Astrocyte of the cerebellum (primary cell): ENCODE data around the gene GNL2.
"Not testable (repeated sequence)": the region's sequence is repeated elsewhere in the genome, so short reads cannot be mapped to it uniquely, and the experiment has no call there.

Experiments used
- DNase-seq: peaks from one replicate; pipeline ENCODE4 v3.0.0-alpha.2; 2011; ENCODE audit warnings: low read depth
- H3K4me3 ChIP-seq: 2 replicates; pipeline ENCODE4 v1.5.1; 2011; ENCODE audit warnings: mild to moderate bottlenecking, low read depth, low read length, moderate library complexity
- in situ Hi-C: cut with HindIII; loops from 2 replicates; pipeline ENCODE4 v1.10.0; 2017; ENCODE audit warnings: low sequenced_read_pairs
- TF ChIP-seq, protein P1 (sequence below): IDR thresholded peaks from 2 replicates; pipeline ENCODE4 v1.5.1; 2012; ENCODE audit warnings: low read length, low read depth, moderate library complexity, mild to moderate bottlenecking; ENCODE audit errors: missing control alignments

GNL2 gene

DNA sequence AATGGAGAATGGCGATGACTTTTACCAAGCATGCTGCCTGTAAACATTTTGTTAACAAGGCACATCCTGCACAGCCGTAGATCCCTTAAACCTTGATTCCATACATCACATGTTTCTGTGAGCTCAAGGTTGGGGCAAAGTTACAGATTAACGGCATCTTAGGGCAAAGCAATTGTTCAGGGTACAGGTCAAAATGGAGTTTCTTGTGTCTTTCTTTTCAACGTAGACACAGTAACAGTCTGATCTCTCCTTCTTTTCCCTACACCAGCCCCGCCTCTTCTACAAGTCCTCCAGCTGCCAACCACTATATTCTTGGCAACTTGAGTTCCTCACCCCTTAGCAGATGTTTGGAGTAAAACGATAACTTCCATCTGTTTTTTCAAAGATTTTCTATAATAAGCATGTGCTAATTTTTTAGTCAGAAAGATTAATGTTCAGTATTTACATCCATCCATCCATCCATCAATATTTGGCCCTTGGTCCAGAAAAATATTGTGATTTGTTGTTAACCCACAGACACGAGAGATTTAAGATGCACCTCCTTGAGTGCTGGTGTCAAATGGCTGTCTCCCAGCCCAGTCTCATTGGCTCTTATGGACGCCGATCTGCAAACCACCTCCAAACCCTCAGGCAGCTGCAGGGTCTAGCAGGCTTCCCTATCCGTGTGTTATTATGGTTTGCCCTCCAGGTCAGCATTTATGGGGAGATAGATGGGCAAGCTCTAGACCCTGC, 35.2 kb downstream of the GNL2 start:
- TF ChIP-seq, protein P1, sequence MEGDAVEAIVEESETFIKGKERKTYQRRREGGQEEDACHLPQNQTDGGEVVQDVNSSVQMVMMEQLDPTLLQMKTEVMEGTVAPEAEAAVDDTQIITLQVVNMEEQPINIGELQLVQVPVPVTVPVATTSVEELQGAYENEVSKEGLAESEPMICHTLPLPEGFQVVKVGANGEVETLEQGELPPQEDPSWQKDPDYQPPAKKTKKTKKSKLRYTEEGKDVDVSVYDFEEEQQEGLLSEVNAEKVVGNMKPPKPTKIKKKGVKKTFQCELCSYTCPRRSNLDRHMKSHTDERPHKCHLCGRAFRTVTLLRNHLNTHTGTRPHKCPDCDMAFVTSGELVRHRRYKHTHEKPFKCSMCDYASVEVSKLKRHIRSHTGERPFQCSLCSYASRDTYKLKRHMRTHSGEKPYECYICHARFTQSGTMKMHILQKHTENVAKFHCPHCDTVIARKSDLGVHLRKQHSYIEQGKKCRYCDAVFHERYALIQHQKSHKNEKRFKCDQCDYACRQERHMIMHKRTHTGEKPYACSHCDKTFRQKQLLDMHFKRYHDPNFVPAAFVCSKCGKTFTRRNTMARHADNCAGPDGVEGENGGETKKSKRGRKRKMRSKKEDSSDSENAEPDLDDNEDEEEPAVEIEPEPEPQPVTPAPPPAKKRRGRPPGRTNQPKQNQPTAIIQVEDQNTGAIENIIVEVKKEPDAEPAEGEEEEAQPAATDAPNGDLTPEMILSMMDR, result no peak
- in situ Hi-C loops, result no loop called here
- no peak for DNase-seq
- no peak overlapping the region for H3K4me3 ChIP-seq

DNA sequence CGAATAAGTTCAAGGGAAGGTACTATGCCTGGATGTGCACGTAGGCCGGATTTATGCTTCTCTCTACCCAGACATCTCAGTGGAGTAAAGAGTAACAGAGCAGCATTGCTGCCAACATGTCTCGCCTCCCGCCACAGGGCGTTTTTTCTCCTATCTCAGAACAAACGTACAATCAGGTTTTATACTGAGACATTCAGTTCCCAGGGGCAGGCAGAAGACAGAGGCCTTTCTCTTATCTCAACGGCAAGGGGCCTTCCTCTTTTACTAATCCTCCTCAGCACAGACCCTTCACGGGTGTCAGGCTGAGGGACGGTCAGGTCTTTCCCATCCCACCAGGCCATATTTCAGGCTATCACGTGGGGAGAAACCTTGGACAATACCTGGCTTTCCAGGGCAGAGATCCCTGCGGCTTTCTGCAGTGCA, 35.8 kb downstream of the GNL2 start:
- not testable (repeated sequence) for H3K4me3 ChIP-seq, DNase-seq
- in situ Hi-C loops, result loop anchor here (10.0 kb wide), 1 partner anchor 65 kb away; no protein-coding TSS in a partner anchor

DNA sequence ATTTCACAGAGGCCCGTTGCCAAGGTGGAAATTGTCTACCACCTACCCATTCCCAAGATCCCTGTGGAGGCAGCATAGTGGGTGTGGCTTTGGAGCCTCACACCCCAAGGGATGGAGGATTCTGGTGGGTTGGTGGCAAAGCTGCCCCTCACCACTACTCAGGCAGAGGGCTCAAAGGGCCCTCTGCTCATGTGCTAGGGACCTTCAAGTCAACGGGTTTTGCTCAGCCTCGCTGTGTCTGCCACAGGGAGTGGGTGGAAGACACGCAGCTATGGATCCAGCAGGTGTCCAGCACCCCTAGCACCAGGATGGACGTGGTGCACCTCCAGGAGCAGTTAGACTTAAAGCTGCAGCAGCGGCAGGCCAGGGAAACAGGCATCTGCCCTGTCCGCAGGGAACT, 36.7 kb downstream of the GNL2 start:
- no peak for DNase-seq
- TF ChIP-seq, protein P1, result no peak
- in situ Hi-C loops, result loop anchor here (10.0 kb wide), 1 partner anchor 64 kb away; no protein-coding TSS in a partner anchor
- no peak overlapping the region for H3K4me3 ChIP-seq

DNA sequence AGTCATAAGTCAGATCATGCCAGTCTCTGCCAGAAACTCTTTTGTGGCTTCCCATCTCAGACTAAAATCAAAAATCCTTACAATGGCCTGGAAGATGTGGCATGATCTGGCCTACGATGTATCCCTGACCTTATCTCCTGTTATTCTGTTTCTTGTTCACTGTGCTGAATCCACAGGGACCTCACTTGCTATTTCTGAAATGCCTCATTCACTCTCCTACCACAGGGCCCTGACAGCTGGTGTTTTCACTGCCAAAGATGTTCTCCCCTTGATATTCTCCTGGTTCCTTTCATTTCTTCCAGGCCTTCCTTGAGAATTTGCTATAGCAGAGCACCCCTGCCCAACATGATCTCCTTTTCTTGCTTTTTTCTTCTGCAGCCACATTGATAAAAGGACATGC, 37.3 kb downstream of the GNL2 start:
- DNase-seq, result no peak
- in situ Hi-C loops, result loop anchor here (10.0 kb wide), 1 partner anchor 64 kb away; no protein-coding TSS in a partner anchor
- no peak overlapping the region for H3K4me3 ChIP-seq
- TF ChIP-seq, protein P1, result no peak

DNA sequence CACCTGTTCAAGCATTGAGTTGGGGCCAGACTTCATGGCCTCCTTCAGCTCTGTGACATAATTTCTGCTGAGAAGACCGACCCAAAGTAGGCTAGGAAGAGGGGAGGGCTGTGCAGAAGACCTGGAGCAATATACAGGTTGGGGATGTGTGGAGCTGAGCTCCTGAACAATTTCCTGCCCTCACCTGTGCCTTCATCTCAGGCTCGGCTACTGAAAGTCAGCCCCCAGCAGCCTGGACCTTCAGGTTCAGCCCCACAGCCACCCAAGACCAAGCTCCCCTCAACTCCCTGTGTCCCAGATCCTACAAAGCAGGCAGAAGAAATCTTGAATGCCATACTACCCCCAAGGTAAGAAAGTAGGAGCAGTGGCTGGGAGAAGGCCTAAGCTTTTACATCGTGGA, 38.3 kb downstream of the GNL2 start:
- TF ChIP-seq, protein P1, result no peak
- peak overlapping the region; percentile 50 for H3K4me3 ChIP-seq
- DNase-seq, result no peak
- in situ Hi-C loops, result loop anchor here (10.0 kb wide), 1 partner anchor 63 kb away; no protein-coding TSS in a partner anchor

DNA sequence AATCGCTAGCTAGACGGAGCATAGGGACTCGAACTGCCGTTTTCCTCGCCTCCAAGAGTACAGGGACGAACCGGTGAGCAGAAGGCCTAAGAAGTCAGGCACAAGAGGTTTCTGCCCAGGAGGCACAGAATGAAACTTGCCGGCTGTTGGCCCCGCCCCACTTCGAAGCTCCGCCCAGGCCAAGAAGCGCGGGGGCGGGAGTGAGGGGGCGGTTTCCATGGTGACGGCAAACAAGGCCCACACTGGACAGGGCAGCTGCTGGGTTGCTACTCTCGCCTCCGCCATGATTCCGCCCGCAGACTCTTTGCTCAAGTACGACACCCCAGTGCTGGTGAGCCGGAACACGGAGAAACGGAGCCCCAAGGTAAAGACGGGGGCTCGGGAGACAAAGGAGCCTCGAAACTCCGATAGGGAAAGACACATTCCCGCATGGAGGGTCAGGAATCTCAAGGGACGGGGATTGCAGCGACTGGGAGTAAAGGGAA, 39.0 kb downstream of the GNL2 start, which contains the start of gene DNALI1:
Gene DNALI1, plus strand, starts transcription at position 229 of the 485 bp plus-strand sequence. Its CDS starts 55 bp downstream, at position 284.
- in situ Hi-C loops, result loop anchor here (10.0 kb wide), 1 partner anchor 62 kb away; no protein-coding TSS in a partner anchor
- TF ChIP-seq, protein P1, result no peak
- DNase-seq, result peak; percentile 76
- peak within 1 kb of the TSS; percentile 50 for H3K4me3 ChIP-seq
